Occipital lobe (tissue), 2 donors: ENCODE measurements around the gene DMD. TPM values are rescaled to one million over a fixed set of nuclear protein-coding genes. Genes with fewer than 3 reads are reported as not detected.
"Not testable (repeated sequence)": the region's sequence is repeated elsewhere in the genome, so short reads cannot be mapped to it uniquely, and the experiment has no call there.

ENCODE experiments used
- DNase-seq: peaks from one replicate; lab custom pipeline; 2025; lab: John Stamatoyannopoulos, UW
- total RNA-seq: library from RNA; depleted of rRNA; stranded (reverse); fragments of >200 nt; gene quantifications from one replicate; pipeline ENCODE4 v1.2.3, GENCODE V29; 2014

The DMD gene
- total RNA-seq, 1 donor from 2014 or later, result 78.5 TPM

GRCh38 chrX:33156152-33156726 lies 55.1 kb downstream of the DMD start:
- no peak for DNase-seq

- no peak for DNase-seq
These were observed 61.8 kb downstream of the DMD start for GRCh38 chrX:33149580-33149979.

DNA sequence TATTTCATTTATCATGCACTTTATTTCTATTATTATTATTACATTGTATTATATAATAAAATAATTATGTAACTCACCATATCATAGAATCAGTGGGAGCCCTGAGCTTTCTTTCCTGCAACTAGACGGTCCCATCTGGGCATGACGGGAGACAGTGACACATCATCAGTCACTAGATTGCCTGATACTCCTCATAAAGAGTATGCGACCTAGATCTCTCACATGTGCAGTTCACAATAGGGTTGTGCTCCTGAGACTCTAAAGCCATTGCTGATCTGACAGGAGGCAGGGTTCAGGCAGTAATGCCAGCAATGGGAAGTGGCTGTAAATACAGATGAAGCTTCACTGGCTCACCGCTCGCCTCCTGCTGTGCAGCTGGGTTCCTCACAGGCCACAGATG lies 62.3 kb downstream of the DMD start:
- no peak for DNase-seq

- DNase-seq, result no peak
These were observed 69.0 kb downstream of the DMD start for GRCh38 chrX:33142331-33142730.

DNA sequence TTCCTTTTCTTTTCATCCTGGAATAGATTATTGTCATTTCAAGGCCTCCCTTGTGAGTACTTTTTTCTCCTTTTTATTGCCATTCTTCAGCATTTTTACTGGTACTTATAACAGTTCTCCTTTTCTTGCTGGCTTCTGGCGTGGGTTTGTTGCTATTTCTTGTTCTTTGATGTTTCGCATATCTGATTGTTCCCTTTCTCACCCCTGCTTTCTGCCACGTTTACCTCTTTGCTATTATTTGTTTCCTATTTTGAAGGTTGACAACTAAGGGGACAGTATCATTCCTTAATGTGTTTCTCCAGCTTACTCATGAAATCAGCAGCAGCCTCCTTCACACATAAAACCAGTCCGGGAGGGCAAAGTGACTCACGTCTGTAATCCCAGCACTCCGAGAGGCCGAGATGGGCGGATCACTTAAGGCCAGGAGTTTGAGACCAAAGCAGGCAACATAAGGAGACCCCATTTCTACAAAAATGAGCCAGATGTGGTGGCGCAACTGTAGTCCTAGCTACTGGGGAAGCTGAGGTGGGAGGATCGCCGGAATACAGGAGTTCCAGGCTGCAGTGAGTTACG lies 72.6 kb downstream of the DMD start:
- DNase-seq, result no peak

GRCh38 chrX:33134164-33134563 lies 77.2 kb downstream of the DMD start:
- DNase-seq, result no peak

- DNase-seq, result no peak
These were observed 78.0 kb downstream of the DMD start for GRCh38 chrX:33133320-33133719.

DNA sequence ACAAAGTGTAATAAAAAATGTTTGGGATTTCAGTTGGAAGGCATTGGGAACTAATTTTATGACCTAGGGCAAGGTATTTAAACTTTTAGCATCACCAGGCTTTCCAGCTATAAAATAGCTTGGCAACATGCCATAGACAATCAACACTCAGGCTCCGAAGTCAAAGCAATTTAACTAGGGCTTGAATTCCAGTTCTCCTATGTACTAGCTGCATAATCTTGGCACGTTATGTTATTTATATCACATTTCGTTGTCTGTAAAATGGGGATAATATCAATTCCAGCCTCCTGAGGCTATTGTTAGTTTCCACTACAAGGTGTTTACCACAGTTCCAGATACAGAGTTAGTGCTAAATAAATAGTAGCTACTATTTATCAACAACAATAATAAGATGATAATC lies 78.8 kb downstream of the DMD start:
- DNase-seq, result no peak

DNA sequence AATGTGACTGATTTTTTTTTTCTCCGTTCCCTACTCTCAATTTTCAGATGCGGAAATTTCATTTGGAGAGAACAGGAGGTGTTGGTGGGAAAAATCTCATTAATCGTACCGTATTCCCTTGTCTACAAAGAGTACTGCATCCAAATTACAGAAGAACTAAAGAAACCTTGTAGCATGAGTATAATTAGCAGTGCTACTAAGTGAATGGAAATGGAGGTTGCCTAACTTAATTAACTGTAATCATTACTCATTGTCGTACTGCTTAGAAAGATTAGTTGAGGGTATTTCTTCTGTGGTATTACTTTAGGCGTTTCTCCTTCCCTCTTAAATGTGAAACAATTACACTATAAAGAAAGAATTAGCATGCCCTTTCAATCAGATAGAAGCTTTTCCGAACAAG lies 81.7 kb downstream of the DMD start:
- DNase-seq, result no peak

DNA sequence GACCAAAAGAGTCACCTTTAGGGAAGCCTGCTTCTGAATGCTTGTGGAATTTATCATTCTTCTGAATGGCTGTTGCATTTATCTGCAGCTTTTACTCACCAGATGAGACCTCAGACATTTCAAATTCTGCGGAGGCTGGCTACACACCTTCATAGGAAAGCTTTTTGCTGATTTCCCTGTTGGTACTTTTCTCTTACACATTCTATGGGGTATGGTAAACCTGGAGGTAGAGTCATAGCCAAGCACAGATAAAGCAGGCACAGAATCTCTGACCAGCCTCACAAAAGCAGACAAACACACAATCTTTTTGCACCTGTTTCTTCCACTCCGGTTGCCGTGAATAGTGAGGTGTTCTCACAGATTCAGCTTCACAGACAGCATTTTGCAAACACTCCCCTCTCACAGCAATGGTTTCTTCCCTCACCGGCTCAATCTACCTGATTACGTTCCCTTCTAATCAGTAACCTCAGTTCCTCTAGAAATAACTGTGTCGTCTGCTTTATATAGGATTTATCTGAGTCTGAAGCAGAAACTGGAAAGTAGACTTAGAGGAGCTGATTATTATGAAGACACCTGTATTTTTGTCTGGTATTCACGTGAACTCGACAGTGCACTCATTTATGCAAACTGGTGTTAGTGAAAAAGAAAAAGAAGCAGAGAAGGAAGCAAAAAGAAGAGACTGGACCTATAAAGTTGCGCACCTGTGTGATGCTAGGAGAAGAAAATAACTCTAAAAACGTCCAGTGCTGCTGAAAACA lies 83.1 kb downstream of the DMD start:
- DNase-seq, result no peak

DNA sequence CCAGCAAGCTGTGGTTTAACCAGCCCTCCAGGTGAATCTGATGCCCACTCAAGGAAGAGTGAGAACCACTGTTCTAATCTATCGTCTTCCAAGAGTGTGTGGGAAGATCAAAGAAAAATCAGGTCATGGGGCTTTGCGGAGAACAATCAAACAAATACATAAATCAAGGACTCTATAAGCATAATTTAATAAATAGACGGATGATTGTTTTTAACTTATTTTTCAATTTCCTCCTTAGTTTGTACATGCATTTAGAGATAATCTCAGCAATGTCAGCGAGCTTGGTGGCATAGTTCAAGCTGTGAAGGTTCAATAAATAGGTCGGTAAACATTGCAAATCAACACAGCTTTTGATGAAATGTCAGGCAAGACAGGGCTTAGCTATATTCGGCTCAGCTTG lies 84.9 kb downstream of the DMD start:
- no peak for DNase-seq

DNA sequence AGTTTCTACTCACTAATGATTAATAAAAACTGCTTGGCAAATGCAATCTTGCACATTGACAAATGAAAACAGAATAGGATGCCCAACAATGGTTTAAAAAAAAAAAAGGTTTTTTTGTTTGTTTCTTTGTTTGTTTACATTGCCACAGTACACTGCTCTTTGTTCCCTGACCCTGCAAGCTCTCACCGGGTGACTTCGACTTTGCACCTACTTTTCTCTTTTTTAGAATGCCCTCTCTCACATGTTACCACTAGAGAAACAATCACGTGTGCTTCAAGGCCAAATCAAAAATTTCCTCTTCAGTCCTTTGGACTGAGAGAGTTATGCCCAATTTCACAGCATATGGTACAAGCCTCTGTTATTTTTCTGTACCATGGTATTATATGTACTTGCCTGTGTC lies 101.5 kb downstream of the DMD start:
- DNase-seq, result no peak

DNA sequence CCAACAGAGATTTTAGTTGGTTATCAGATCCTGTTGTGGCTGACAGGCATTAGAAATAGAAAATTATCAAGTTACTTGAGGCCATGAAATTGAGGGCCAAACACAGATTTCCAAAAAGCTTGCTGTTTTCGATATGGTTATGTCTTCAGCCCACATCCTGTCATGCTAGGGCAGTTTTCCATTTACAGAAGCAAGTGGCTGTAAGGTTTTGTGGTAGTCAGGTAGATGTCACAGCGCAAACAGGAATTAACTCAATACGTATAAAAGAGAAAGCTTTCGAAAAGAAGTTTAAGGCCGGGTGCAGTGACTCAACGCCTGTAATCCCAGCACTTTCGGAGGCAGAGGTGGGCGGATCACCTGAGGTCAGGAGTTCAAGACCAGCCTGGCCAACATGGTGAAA lies 104.6 kb downstream of the DMD start:
- no peak for DNase-seq

GRCh38 chrX:33095079-33095478 lies 116.3 kb downstream of the DMD start:
- DNase-seq, result no peak

- no peak for DNase-seq
These were observed 123.9 kb downstream of the DMD start for GRCh38 chrX:33087411-33087810.

- DNase-seq, result no peak
These were observed 124.5 kb downstream of the DMD start for GRCh38 chrX:33086886-33087285.

DNA sequence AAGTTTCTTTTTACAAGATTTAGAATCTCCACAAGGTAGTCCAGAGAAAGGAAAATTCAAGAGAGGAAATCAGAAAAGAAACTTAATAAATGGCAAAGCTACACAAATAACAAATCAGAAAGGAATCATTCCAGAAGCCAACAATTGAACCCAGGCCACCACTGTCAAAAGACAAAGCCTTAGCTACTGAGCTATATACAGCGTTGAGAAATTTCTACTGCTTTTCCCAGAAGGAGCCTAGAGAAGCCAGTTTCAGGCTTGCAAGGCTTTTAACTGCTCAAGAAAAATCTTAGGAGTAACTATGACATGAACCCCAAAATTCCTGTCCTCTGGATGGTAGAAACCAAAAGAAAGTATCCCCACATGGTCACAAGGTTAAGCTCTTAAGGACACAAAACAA lies 129.0 kb downstream of the DMD start:
- no peak for DNase-seq

DNA sequence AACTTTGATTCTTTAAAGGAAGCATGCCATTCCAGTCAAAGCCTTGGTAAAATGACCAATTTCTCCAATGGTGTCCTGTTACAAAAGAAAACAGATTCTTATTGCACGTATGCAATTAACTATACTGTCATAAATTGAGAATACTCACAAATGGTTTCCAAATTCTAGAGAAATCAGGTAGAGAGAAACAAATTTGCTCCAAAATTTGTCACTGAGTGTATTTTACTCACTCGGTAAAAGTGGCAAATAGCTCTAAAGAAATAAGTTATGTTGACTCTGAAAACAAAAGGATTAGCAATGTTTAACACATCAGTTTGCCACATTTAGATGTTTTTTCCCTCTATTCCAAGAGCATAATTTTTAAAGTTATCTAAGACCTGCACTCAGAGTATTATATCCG lies 133.1 kb downstream of the DMD start:
- no peak for DNase-seq

DNA sequence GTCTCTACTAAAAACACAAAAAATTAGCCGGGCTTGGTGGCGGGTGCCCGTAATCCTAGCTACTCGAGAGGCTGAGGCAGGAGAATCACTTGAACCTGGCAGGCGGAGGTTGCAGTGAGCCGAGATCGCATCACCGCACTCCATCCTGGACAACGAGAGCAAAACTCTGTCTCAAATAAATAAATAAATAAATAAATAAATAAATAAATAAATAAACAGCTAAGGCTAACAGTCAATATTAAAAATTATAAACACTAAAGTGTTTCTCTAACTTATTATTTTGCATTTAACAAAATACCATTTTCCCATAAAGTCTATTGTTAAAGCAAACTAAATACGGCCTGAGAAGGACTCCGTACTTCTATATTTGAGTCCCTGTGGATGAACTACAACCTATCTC lies 137.7 kb downstream of the DMD start:
- not testable (repeated sequence) for DNase-seq

GRCh38 chrX:33065415-33065814 lies 145.9 kb downstream of the DMD start:
- no peak for DNase-seq

GRCh38 chrX:33062041-33062440 lies 149.3 kb downstream of the DMD start:
- no peak for DNase-seq

- DNase-seq, result no peak
These were observed 158.3 kb downstream of the DMD start for GRCh38 chrX:33053001-33053400.

- DNase-seq, result no peak
These were observed 165.5 kb downstream of the DMD start for GRCh38 chrX:33045882-33046281.
